ENCODE data around the gene LRP1. TPM values are rescaled to one million over a fixed set of nuclear protein-coding genes. Genes with fewer than 3 reads are reported as not detected.

The LRP1 gene
- total RNA-seq, 1 donor from 2014 or later = 261 TPM

DNA sequence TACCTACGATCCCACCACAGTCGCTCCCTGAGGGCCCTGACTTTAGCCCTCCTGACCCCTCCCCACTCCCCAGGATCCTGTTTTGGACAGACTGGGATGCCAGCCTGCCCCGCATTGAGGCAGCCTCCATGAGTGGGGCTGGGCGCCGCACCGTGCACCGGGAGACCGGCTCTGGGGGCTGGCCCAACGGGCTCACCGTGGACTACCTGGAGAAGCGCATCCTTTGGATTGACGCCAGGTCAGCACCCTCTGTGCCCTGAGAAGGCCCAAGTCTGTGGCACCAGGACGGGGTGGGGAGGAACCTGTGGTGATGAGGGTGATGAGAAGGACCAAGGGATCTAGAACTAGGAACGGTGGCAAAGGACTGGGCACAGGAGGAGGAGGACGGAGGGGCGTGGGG, 49.1 kb downstream of the LRP1 start:
- H3K4me1 ChIP-seq = no peaks in the 10 kb centered on the region
- H3K27me3 ChIP-seq = no peaks in the 10 kb centered on the region
- DNase-seq (no peak), ATAC-seq (no peak)
- H3K27ac ChIP-seq = no peak overlapping the region
- H3K36me3 ChIP-seq = peaks cover 73% of the 10 kb centered on the region
- intact Hi-C loops (cut with DNase I) = loop anchor here (5.0 kb wide), 1 partner anchor 45 kb away; no protein-coding TSS in a partner anchor
- TF ChIP-seq, protein P1, sequence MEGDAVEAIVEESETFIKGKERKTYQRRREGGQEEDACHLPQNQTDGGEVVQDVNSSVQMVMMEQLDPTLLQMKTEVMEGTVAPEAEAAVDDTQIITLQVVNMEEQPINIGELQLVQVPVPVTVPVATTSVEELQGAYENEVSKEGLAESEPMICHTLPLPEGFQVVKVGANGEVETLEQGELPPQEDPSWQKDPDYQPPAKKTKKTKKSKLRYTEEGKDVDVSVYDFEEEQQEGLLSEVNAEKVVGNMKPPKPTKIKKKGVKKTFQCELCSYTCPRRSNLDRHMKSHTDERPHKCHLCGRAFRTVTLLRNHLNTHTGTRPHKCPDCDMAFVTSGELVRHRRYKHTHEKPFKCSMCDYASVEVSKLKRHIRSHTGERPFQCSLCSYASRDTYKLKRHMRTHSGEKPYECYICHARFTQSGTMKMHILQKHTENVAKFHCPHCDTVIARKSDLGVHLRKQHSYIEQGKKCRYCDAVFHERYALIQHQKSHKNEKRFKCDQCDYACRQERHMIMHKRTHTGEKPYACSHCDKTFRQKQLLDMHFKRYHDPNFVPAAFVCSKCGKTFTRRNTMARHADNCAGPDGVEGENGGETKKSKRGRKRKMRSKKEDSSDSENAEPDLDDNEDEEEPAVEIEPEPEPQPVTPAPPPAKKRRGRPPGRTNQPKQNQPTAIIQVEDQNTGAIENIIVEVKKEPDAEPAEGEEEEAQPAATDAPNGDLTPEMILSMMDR (IDR thresholded peaks at IDR 0.05) = no peak
- H3K9me3 ChIP-seq = no peaks in the 10 kb centered on the region
- H3K4me3 ChIP-seq = no peak overlapping the region

DNA sequence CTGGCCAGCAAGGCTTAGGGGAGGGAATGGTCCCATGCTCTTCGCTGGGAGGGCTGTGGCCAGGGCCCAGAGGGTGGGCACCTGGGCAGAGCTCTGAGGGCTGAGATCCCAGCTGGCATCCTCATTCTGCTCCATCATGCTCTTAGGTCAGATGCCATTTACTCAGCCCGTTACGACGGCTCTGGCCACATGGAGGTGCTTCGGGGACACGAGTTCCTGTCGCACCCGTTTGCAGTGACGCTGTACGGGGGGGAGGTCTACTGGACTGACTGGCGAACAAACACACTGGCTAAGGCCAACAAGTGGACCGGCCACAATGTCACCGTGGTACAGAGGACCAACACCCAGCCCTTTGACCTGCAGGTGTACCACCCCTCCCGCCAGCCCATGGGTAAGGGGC, 49.9 kb downstream of the LRP1 start:
- H3K9me3 ChIP-seq = no peaks in the 10 kb centered on the region
- ATAC-seq (no peak), DNase-seq (no peak)
- H3K27ac ChIP-seq = no peak overlapping the region
- no peaks in the 10 kb centered on the region for H3K4me1 ChIP-seq
- no peak overlapping the region for H3K4me3 ChIP-seq
- intact Hi-C loops (cut with DNase I) = loop anchor here (5.0 kb wide), 1 partner anchor 46 kb away; no protein-coding TSS in a partner anchor
- H3K36me3 ChIP-seq = peaks cover 69% of the 10 kb centered on the region
- TF ChIP-seq, protein P1 (IDR thresholded peaks at IDR 0.05) = no peak
- H3K27me3 ChIP-seq = no peaks in the 10 kb centered on the region

DNA sequence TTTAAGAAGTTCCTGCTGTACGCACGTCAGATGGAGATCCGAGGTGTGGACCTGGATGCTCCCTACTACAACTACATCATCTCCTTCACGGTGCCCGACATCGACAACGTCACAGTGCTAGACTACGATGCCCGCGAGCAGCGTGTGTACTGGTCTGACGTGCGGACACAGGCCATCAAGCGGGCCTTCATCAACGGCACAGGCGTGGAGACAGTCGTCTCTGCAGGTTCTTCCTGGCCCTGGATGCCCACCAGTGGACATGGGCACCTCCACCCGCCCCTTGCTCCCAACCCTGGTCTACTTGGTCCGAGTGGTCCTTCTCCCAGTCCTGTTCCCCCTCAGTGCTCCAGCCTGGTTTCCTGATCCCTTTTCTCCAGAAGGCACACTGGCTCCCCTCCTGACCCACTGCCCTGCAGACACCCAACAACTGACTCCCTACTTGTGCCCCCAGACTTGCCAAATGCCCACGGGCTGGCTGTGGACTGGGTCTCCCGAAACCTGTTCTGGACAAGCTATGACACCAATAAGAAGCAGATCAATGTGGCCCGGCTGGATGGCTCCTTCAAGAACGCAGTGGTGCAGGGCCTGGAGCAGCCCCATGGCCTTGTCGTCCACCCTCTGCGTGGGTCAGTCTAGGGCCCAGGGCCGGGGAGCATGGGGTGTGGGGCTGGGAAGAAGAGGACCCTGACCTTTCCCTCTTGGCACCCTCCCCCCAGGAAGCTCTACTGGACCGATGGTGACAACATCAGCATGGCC, 51.2 kb downstream of the LRP1 start:
- Histone ChIP-seq H3K4me3 (no peak overlapping the region), H3K9me3 (no peaks in the 10 kb centered on the region), H3K27ac (no peak overlapping the region), H3K36me3 (peaks cover 73% of the 10 kb centered on the region), H3K27me3 (no peaks in the 10 kb centered on the region), H3K4me1 (no peaks in the 10 kb centered on the region)
- ATAC-seq = no peak
- intact Hi-C loops (cut with DNase I) = loop anchor here (5.0 to 10.0 kb wide), 2 partner anchors 47 to 115 kb away; no protein-coding TSS in a partner anchor
- TF ChIP-seq, protein P1 (IDR thresholded peaks at IDR 0.05) = no peak
- DNase-seq = no peak

DNA sequence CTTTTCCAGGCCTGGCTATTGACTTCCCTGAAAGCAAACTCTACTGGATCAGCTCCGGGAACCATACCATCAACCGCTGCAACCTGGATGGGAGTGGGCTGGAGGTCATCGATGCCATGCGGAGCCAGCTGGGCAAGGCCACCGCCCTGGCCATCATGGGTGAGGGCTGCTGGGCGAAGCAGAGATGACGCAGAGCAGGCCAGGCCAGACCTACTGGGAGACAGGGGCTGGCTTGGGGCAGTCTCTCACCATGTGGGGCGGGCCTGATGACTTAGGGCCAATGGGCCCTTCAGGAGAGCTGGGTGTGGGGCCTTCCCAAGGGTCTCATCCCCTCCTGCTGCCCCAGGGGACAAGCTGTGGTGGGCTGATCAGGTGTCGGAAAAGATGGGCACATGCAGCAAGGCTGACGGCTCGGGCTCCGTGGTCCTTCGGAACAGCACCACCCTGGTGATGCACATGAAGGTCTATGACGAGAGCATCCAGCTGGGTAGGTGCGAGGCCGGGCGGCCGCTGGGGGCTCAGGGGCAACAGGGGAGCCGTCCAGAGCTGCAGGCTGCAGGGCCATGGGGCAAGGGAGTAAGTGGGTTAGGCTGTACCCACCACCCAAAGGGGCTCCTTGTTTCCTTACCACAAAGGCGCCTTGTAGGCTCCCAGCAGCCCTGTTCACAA, 52.2 kb downstream of the LRP1 start:
- Histone ChIP-seq H3K27me3 (no peaks in the 10 kb centered on the region), H3K4me3 (no peak overlapping the region), H3K4me1 (no peaks in the 10 kb centered on the region), H3K27ac (no peak overlapping the region), H3K36me3 (peaks cover 83% of the 10 kb centered on the region), H3K9me3 (no peaks in the 10 kb centered on the region)
- ATAC-seq (no peak), DNase-seq (no peak)
- TF ChIP-seq, protein P1 (IDR thresholded peaks at IDR 0.05) = no peak
- intact Hi-C loops (cut with DNase I) = loop anchor here (10.0 kb wide), 1 partner anchor 116 kb away; no protein-coding TSS in a partner anchor

DNA sequence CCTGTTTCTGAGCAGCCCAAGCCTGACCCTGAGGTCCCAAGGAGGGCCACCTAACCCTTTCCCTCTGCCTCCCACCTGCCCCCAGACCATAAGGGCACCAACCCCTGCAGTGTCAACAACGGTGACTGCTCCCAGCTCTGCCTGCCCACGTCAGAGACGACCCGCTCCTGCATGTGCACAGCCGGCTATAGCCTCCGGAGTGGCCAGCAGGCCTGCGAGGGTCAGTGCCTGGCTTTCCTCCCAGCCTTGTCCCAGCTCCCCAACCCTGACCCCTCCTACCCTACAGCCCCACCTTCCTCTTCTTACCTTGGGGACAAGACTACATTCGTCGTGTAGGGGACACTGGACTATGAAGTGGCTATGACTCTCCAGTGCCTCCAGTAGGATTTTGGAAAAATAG, 52.8 kb downstream of the LRP1 start:
- TF ChIP-seq, protein P1 (IDR thresholded peaks at IDR 0.05) = no peak
- Histone ChIP-seq H3K9me3 (no peaks in the 10 kb centered on the region), H3K4me1 (no peaks in the 10 kb centered on the region), H3K36me3 (peaks cover 82% of the 10 kb centered on the region), H3K4me3 (no peak overlapping the region), H3K27me3 (no peaks in the 10 kb centered on the region), H3K27ac (no peak overlapping the region)
- DNase-seq = no peak
- no peak for ATAC-seq
- intact Hi-C loops (cut with DNase I) = loop anchor here (10.0 kb wide), 1 partner anchor 116 kb away; no protein-coding TSS in a partner anchor

Data from upper lobe of right lung (tissue), 1 donor.